Endothelial cell of umbilical vein (primary cell): ENCODE results near the gene JAZF1.

Experiments
- CTCF ChIP-seq, 2 donors: IDR thresholded peaks; 1 replicate in 1 of 2; 2 replicates in 1 of 2; pipeline ENCODE4 v1.5.1; 2011; ENCODE audit warnings: low read length in 2 of 2, mild to moderate bottlenecking in 2 of 2, moderate library complexity in 2 of 2, control low read depth in 1 of 2, inconsistent platforms in 1 of 2, low read depth in 1 of 2; ENCODE audit not compliant: insufficient read depth in 1 of 2; ENCODE audit errors: extremely low read depth in 1 of 2
- EZH2 ChIP-seq: IDR thresholded peaks from 2 replicates; pipeline ENCODE4 v1.6.1; 2012; ENCODE audit warnings: borderline replicate concordance, low read depth, mild to moderate bottlenecking, moderate library complexity, low read length, inconsistent platforms; ENCODE audit not compliant: severe bottlenecking
- FOS ChIP-seq: IDR thresholded peaks from 2 replicates; pipeline ENCODE4 v1.6.1; 2011; ENCODE audit warnings: mild to moderate bottlenecking, low read length, moderate library complexity, borderline replicate concordance; ENCODE audit not compliant: insufficient read depth
- GATA2 ChIP-seq: IDR thresholded peaks from 2 replicates; pipeline ENCODE4 v1.7.0; 2011; ENCODE audit warnings: low read depth, mild to moderate bottlenecking, moderate library complexity, mixed read lengths, low read length; ENCODE audit not compliant: insufficient read length, insufficient read depth
- JUN ChIP-seq: IDR thresholded peaks from 2 replicates; pipeline ENCODE4 v1.6.1; 2011; ENCODE audit warnings: borderline replicate concordance, low read depth; ENCODE audit not compliant: insufficient read length, insufficient read depth
- MAX ChIP-seq: IDR thresholded peaks from 2 replicates; pipeline ENCODE4 v1.6.1; 2011; ENCODE audit not compliant: insufficient read depth, insufficient read length
- MYC ChIP-seq: IDR thresholded peaks from one replicate; pipeline ENCODE4 v1.6.1; 2011; ENCODE audit warnings: mild to moderate bottlenecking, low read depth, low read length
- POLR2A ChIP-seq: IDR thresholded peaks from 2 replicates; pipeline ENCODE4 v1.6.1; 2012; ENCODE audit warnings: low read depth, mild to moderate bottlenecking, control low read depth, low read length
- POLR2AphosphoS5 ChIP-seq: IDR thresholded peaks from 2 replicates; pipeline ENCODE4 v1.6.1; 2012; ENCODE audit warnings: low read depth, mild to moderate bottlenecking, control low read depth, low read length, moderate library complexity; ENCODE audit not compliant: insufficient read depth

- TF ChIP-seq MYC (no peak), CTCF (IDR thresholded peaks at IDR 0.05; ENCODE audit: extremely low read depth in 1 of 2, insufficient read depth in 1 of 2, low read depth in 1 of 2, low read length in 2 of 2) (no peak), POLR2A (no peak), EZH2 (no peak), POLR2AphosphoS5 (no peak), MAX (no peak), FOS (no peak), JUN (no peak), GATA2 (no peak)
These were observed 274.1 kb downstream of the JAZF1 start for GRCh38 chr7:27906385-27907091.
